Right lobe of liver (tissue), 6 donors: ENCODE data around the gene NRN1. TPM values are rescaled to one million over a fixed set of nuclear protein-coding genes. Genes with fewer than 3 reads are reported as not detected.

Experiments used
- ATAC-seq, 4 donors: fragments of 200-7000 bp; cut with Tn5 transposase; one replicate each; pipeline ENCODE4 v1.9.1; 2020; ENCODE audit warnings: mild to moderate bottlenecking in 4 of 4, moderate library complexity in 4 of 4
- DNase-seq, 3 donors: peaks; one replicate each; pipeline ENCODE4 v3.0.0-alpha.2; 2020
- H3K27ac ChIP-seq, 3 donors: fragments of 200-600 bp; one replicate each; pipeline ENCODE4 v1.8.0; 2022
- H3K27me3 ChIP-seq, 2 donors: fragments of 200-600 bp; one replicate each; pipeline ENCODE4 v1.8.0; 2022
- H3K36me3 ChIP-seq, 4 donors: fragments of 200-600 bp; sonication (generic) in 1 of 4; one replicate each; pipeline versions ENCODE4 v1.5.1 to v1.8.0; 2017 to 2022; ENCODE audit warnings: control low read depth in 1 of 4
- H3K4me1 ChIP-seq, 4 donors: fragments of 200-600 bp; sonication (generic) in 1 of 4; one replicate each; pipeline versions ENCODE4 v1.5.1 to v1.8.0; 2017 to 2022; ENCODE audit warnings: control low read depth in 1 of 4
- H3K4me3 ChIP-seq, 3 donors: fragments of 200-600 bp; one replicate each; pipeline ENCODE4 v1.8.0; 2022
- H3K9me3 ChIP-seq, 4 donors: fragments of 200-600 bp; sonication (generic) in 1 of 4; one replicate each; pipeline versions ENCODE4 v1.5.1 to v1.8.0; 2017 to 2022; ENCODE audit warnings: control low read depth in 1 of 4
- CTCF ChIP-seq, 4 donors: fragments of 200-600 bp in 3 of 4; fragments of 450-650 bp in 1 of 4; IDR thresholded peaks; one replicate each; pipeline versions ENCODE4 v1.5.1 to v1.8.0; 2016 to 2022; ENCODE audit warnings: antibody characterized with exemption in 4 of 4, mild to moderate bottlenecking in 2 of 4
- POLR2A ChIP-seq: fragments of 450-650 bp; IDR thresholded peaks from one replicate; pipeline ENCODE4 v1.6.1; 2017; ENCODE audit warnings: antibody characterized with exemption, mild to moderate bottlenecking
- WGBS: methylation state at CpG from one replicate; pipeline ENCODE4 v1.1.6; 2018; ENCODE audit warnings: low coverage, low lambda C conversion rate; ENCODE audit not compliant: insufficient coverage; ENCODE audit errors: missing lambda C conversion rate; 5-methylcytosine and 5-hydroxymethylcytosine counted together
- intact Hi-C, 2 donors: fragments of 100-400 bp; cut with DNase I; formaldehyde crosslinking; loops; one replicate each; pipeline versions ENCODE4 v1.11.2 to v1.14.1; 2022
- total RNA-seq, 6 experiments: library from RNA; depleted of rRNA in 2 of 6; stranded (reverse); fragments of >200 nt in 2 of 6; fragmentation: NEBNext Ultra II Directional in 3 of 6; extraction: Animal tissue kit (Norgen Biotek cat#: 25700) in 3 of 6; gene quantifications; one replicate each; pipeline versions ENCODE4 v1.1.0 to v1.2.4, GENCODE V29; 2016 to 2023
- donor health status: DM: no; HTN: yes; CAD: no.
- donor health status: DM: no; HTN: no; CAD: no.
- donor health status: DM: no; HTN: no; CAD: no.
- donor health status: DM: no; HTN: yes; CAD: no.
- donor health status: DM: no; HTN: yes; CAD: no.

NRN1 gene
- total RNA-seq, 6 experiments from 2014 or later = 0.86 to 3.4 (median 2.4) TPM

DNA sequence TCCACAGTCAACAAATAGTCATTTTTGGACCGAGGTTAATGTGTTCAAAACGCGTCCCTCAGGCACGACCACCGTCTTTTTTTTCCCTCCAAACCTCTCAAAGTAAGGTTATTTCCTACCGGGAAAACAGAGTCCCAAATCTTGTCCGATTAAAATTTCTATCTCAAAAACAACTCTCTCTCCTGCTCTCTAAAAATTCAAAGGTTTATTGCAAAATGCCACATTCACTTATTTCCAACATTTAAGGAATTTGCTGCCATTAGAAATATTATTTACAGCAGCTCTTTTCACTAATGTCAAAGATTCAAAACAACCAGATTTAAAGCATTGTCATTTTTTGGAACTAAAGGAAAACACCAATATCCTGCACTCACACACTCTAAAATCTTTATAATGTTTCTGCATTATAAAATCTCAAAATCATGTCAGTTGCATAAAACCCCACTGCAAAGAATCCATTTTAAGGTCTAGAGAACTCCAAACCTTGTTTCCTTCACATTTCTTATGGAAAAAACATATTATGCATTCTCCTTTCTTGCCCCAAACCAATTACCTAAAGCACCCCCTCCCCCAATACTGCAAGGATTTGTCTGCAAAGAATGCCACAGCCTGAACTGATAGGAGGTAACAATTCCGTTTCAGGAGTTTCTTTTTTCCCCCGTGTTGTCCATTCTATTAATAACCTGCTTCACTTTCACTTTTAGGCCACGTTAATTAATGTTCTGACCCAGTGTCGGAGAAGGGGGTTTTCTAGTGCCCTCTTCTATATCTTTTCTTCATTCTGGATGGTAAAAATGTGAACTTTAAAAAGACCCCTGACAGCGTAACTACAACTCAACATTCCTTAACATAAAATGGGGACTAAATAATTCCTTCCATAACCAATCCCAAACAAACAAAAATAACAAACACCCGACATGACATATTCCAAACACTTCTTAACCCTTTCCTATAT lies 1.4 kb downstream of the NRN1 start:
- no peaks in the 10 kb centered on the region for H3K9me3 ChIP-seq
- no peaks in the 10 kb centered on the region for H3K36me3 ChIP-seq
- DNase-seq = no peak
- H3K27ac ChIP-seq = no peak overlapping the region
- intact Hi-C loops = no loop called here
- TF ChIP-seq POLR2A (no peak), CTCF (IDR thresholded peaks at IDR 0.05) (no peak)
- no peak for ATAC-seq
- H3K4me1 ChIP-seq = peaks cover 0 to 14% (median 2%) of the 10 kb centered on the region in 4 donors
- H3K4me3 ChIP-seq = peak overlapping the region in 2 of 3 donors; percentile 2 to 28
- H3K27me3 ChIP-seq = peaks cover 5 to 68% of the 10 kb centered on the region in 2 donors
- 7% methylated on average over 13 of the region's 13 CpGs for WGBS

DNA sequence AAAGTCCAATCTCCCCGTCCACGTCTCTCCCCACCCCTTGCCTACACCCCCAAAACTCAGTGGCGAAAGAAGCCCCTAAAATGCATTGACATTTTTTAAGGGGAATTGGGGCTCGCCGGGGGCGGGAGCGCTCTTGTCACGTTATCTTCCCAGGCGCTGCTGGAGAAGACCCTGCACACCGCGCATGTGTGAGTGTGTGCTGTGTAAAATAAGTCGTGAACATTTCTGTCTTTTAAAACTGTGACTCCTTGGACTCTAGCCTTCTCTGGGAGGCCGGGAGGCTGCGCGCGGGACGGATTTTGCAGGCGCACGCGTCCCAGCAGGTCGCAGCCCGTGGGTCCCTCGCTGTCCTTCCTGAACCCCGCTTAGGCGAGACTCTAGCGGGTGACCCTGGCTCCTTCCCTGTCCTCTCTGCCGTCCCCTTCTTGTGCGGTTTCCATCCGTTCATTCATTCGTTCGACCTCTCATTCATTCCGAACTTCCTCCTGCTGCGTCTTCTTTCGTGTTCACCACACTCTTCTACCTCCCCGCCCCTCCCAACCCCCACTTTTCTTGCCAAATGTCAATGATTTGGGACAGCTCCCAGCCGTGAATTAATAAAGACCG lies 2.2 kb downstream of the NRN1 start:
- peaks cover 0 to 14% (median 2%) of the 10 kb centered on the region in 4 donors for H3K4me1 ChIP-seq
- no peak for TF ChIP-seq POLR2A
- TF ChIP-seq CTCF (IDR thresholded peaks at IDR 0.05) = no peak
- no peak overlapping the region for H3K27ac ChIP-seq
- no peaks in the 10 kb centered on the region for H3K36me3 ChIP-seq
- peak overlapping the region in 2 of 3 donors; percentile 12 to 31 for H3K4me3 ChIP-seq
- ATAC-seq (no peak), DNase-seq (no peak)
- peaks cover 5 to 64% of the 10 kb centered on the region in 2 donors for H3K27me3 ChIP-seq
- intact Hi-C loops = no loop called here
- WGBS = 8% methylated on average over 26 of the region's 37 CpGs
- H3K9me3 ChIP-seq = no peaks in the 10 kb centered on the region

- H3K9me3 ChIP-seq = no peaks in the 10 kb centered on the region
- no peak for TF ChIP-seq POLR2A
- DNase-seq (peak in 2 of 3 donors; percentile 51 to 60), ATAC-seq (peak; percentile 11 to 22 (median 17))
- 2% methylated on average over 17 of the region's 64 CpGs for WGBS
- peaks cover 5 to 67% of the 10 kb centered on the region in 2 donors for H3K27me3 ChIP-seq
- peak overlapping the region; percentile 18 to 31 (median 23) for H3K4me3 ChIP-seq
- H3K4me1 ChIP-seq = peaks cover 0 to 14% (median 2%) of the 10 kb centered on the region in 4 donors
- H3K27ac ChIP-seq = peak overlapping the region; percentile 16 to 54 (median 40)
- intact Hi-C loops = no loop called here
- H3K36me3 ChIP-seq = no peaks in the 10 kb centered on the region
These were observed 2.9 kb downstream of the NRN1 start for GRCh38 chr6:6003621-6004366.

- Histone ChIP-seq H3K4me3 (peak overlapping the region; percentile 18 to 31 (median 23)), H3K9me3 (no peaks in the 10 kb centered on the region), H3K27me3 (peaks cover 5 to 72% of the 10 kb centered on the region in 2 donors), H3K36me3 (no peaks in the 10 kb centered on the region), H3K27ac (peak overlapping the region in 2 of 3 donors; percentile 16 to 54), H3K4me1 (peaks cover 0 to 14% (median 2%) of the 10 kb centered on the region in 4 donors)
- 5% methylated on average over 31 of the region's 48 CpGs for WGBS
- TF ChIP-seq CTCF (IDR thresholded peaks at IDR 0.05) = no peak
- TF ChIP-seq POLR2A = no peak
- no peak for ATAC-seq
- no peak for DNase-seq
- intact Hi-C loops = no loop called here
These were observed 3.7 kb downstream of the NRN1 start for GRCh38 chr6:6002848-6003620.
